ENCODE results near the gene LRRK1. TPM values are rescaled to one million over a fixed set of nuclear protein-coding genes. Genes with fewer than 3 reads are reported as not detected.

LRRK1 gene
- total and polyA plus RNA-seq, 2 donors (not counting 1 experiment from before 2014, with no cell fraction given) = 19.8 to 53.0 TPM

DNA sequence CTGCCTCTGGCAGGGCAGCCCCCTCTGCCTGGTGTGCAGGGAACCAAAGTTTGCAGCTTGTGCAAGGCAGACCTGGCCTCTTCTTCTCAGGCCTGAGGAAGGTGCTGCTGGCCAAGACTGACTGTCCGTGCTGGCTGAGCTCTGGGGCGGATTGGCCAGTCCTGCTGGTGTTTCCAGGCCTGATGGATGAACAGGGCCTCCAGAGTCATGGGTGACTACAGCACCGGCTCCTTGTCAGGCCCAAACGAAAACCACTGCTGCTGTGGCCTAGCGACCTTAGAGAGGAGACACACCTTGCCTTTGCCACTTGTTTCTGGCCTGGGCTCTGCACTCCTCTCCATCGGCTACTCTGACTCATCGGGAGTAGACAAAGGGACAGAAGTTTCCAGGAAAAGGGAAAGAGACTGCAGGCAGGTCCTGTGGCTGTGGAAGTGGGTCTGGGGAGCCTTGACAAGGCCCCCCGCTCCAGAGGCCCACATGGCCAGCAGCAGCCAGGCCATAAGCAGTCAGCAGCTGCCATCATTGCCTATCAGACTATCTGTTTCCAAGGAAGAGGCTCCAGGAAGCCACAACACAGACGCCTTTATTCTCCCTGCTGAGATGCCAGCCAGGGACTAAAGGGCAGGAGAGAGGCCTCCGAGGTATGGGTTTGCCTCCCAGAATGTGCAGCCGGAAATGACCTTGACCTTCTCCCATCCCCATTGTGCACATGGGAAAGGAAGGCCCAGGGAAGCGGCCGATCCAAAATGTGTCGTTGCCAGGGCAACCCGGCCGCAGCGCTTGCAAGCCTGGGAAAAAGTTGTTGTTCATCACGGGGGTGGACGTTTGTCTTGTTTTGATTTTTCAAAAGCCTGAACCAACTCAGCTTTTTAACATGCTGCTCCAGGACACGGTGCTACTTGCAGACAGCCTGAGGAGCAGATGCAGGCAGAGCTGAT, 172.2 kb downstream of the LRRK1 start:
- Histone ChIP-seq H3K27ac (ENCODE audit: low read length in 2 of 2) (no peak overlapping the region), H3K4me3 (ENCODE audit: control extremely low read depth in 1 of 5, extremely low read depth in 1 of 5, insufficient read depth in 1 of 5, low read depth in 2 of 5, low read length in 4 of 5) (no peak overlapping the region), H3K4me2 (replicated peaks; ENCODE audit: low read depth, low read length, poor library complexity, severe bottlenecking) (no peak overlapping the region), H3K9me3 (ENCODE audit: control extremely low read depth in 1 of 3, control insufficient read depth in 2 of 3, insufficient read depth in 1 of 3, low read length in 2 of 3) (peaks cover 0 to 6% (median 0%) of the 10 kb centered on the region in 3 donors), H4K20me1 (ENCODE audit: control insufficient read depth, insufficient read depth, low read length, poor library complexity, severe bottlenecking) (no peaks in the 10 kb centered on the region), H2AFZ (ENCODE audit: insufficient read depth, low read depth, low read length, poor library complexity, severe bottlenecking) (no peak overlapping the region), H3K79me2 (ENCODE audit: control insufficient read depth, insufficient read depth, low read length) (no peaks in the 10 kb centered on the region), H3K27me3 (replicated peaks in 1 of 4; ENCODE audit: control extremely low read depth in 1 of 4, control insufficient read depth in 3 of 4, insufficient read depth in 4 of 4, low read length in 3 of 4) (peaks cover 0 to 3% (median 0%) of the 10 kb centered on the region in 4 experiments), H3K4me1 (ENCODE audit: control insufficient read depth in 2 of 2, insufficient read depth in 2 of 2, low read length in 2 of 2) (peaks cover 0 to 6% of the 10 kb centered on the region in 2 donors), H3K9ac (ENCODE audit: low read length) (no peak overlapping the region), H3K36me3 (replicated peaks in 1 of 2; ENCODE audit: control extremely low read depth in 1 of 2, control insufficient read depth in 1 of 2, extremely low read depth in 1 of 2, insufficient read depth in 2 of 2, low read length in 1 of 2) (no peaks in the 10 kb centered on the region)
- DNase-seq = no peak
- Mint-ChIP-seq H3K9me3 (ENCODE audit: insufficient read depth) (no peaks in the 10 kb centered on the region), H3K4me1 (peaks cover 2% of the 10 kb centered on the region), H3K4me3 (no peak overlapping the region), H3K27ac (no peak overlapping the region), H3K27me3 (no peaks in the 10 kb centered on the region)
- 92% methylated on average over 20 of the region's 20 CpGs for WGBS (ENCODE audit: insufficient coverage)
- intact Hi-C loops (cut with micrococcal nuclease) = no loop called here
- TF ChIP-seq CTCF (IDR thresholded peaks at IDR 0.05) (no peak), EZH2 (IDR thresholded peaks at IDR 0.05; ENCODE audit: borderline replicate concordance, insufficient read depth, low read depth, low read length, poor library complexity, severe bottlenecking) (no peak)
- ChIA-PET CTCF (interaction anchor here (1.8 to 8.7 kb wide), 5 partner anchors 30 to 170 kb away, joined by 5 to 138 read pairs (median 8); partner anchors contain the start of gene CHSY1), POLR2A (interaction anchor here (2.1 kb wide), 1 partner anchor 166 kb away, joined by 4 read pairs; no protein-coding TSS in a partner anchor)
- no peak for ATAC-seq (ENCODE audit: low read depth)
